ENCODE measurements around the gene CCDC88B. TPM values are rescaled to one million over a fixed set of nuclear protein-coding genes. Genes with fewer than 3 reads are reported as not detected.

The CCDC88B gene
- total and polyA plus RNA-seq, 2 of the 8 experiments (the other 6 are each of a cell fraction or from before 2014, with no cell fraction given), result 5.9 to 12.5 TPM

GRCh38 chr11:64352099-64352994 lies 12.3 kb downstream of the CCDC88B start:
- H2BK15ac ChIP-seq (ENCODE audit: low read length), result no peak overlapping the region
- 86% methylated on average over 27 of the region's 33 CpGs; no CpG with 5 or more reads in 1 of the 2 experiments for WGBS, 2 experiments (ENCODE audit: extremely low coverage in 1 of 2, insufficient coverage in 1 of 2, insufficient read length in 1 of 2, insufficient replicate concordance in 2 of 2, low coverage in 1 of 2, low lambda C conversion rate in 2 of 2, missing lambda C conversion rate in 1 of 2)
- no peak overlapping the region for H3K4me2 ChIP-seq (ENCODE audit: insufficient read depth in 1 of 2, low read depth in 2 of 2, low read length in 2 of 2)
- H3K23ac ChIP-seq (ENCODE audit: insufficient read length), result no peak overlapping the region
- H3K79me1 ChIP-seq (ENCODE audit: low read depth, low read length), result no peaks in the 10 kb centered on the region
- H3K18ac ChIP-seq (ENCODE audit: extremely low read depth, low read length), result no peak overlapping the region
- H3K14ac ChIP-seq (ENCODE audit: insufficient read length), result no peak overlapping the region
- no peak overlapping the region for H3K9ac ChIP-seq (replicated peaks in 1 of 4; ENCODE audit: extremely low read depth in 1 of 4, low read depth in 3 of 4, low read length in 3 of 4)
- H3K9me3 ChIP-seq (ENCODE audit: insufficient read depth in 2 of 2, low read depth in 1 of 2, low read length in 1 of 2), result no peaks in the 10 kb centered on the region
- H3K27me3 ChIP-seq (replicated peaks in 1 of 4; ENCODE audit: control insufficient read depth in 3 of 4, extremely low read depth in 1 of 4, insufficient read depth in 3 of 4, low read length in 3 of 4), result no peaks in the 10 kb centered on the region
- H2BK120ac ChIP-seq (replicated peaks; ENCODE audit: low read depth, low read length), result no peak overlapping the region
- H3K4me1 ChIP-seq (replicated peaks in 1 of 4; ENCODE audit: control insufficient read depth in 3 of 4, insufficient read depth in 4 of 4, low read length in 3 of 4), result peaks cover 0 to 16% (median 11%) of the 10 kb centered on the region in 4 experiments; a peak in 6 of 7 replicates
- H4K20me1 ChIP-seq (replicated peaks in 1 of 2; ENCODE audit: control insufficient read depth in 1 of 2, insufficient read depth in 2 of 2, low read length in 2 of 2), result no peaks in the 10 kb centered on the region
- no peak overlapping the region for H3K4me3 ChIP-seq (ENCODE audit: extremely low read depth in 1 of 4, insufficient read depth in 2 of 4, low read depth in 3 of 4, low read length in 4 of 4)
- no peaks in the 10 kb centered on the region for H3K36me3 ChIP-seq (ENCODE audit: control insufficient read depth in 2 of 4, insufficient read depth in 4 of 4, low read length in 3 of 4)
- ChIA-PET CTCF (ENCODE audit: partially characterized antibody) (interaction anchor here (0.6 to 37.6 kb wide), 16 partner anchors 11 to 297 kb away, joined by 3 to 614 read pairs (median 4); partner anchors contain the start of genes CATSPERZ, CCDC88B, ESRRA and PLCB3), POLR2A (ENCODE audit: partially characterized antibody) (interaction anchor here (0.6 to 6.2 kb wide), 10 partner anchors 8 to 167 kb away, joined by 3 to 47 read pairs (median 4); partner anchors contain the start of genes CCDC88B, FERMT3, PRDX5 and STIP1)
- no peak overlapping the region for H4K8ac ChIP-seq (ENCODE audit: extremely low read depth, insufficient read depth, low read length)
- H4K5ac ChIP-seq (ENCODE audit: insufficient read length, low read depth, low read length), result no peak overlapping the region
- no peaks in the 10 kb centered on the region for H3K23me2 ChIP-seq (ENCODE audit: low read depth, low read length)
- H3K56ac ChIP-seq (replicated peaks; ENCODE audit: insufficient read length, low read depth, low read length), result no peak overlapping the region
- H2BK5ac ChIP-seq (ENCODE audit: low read depth, low read length), result no peak overlapping the region
- DNase-seq (ENCODE audit: low read depth in 1 of 2, low spot score in 2 of 2) (no peak), FAIRE-seq (no peak)
- no peak overlapping the region for H3K4ac ChIP-seq (replicated peaks; ENCODE audit: insufficient read length, low read depth, low read length)
- 0 out of 2 replicates have a peak overlapping the region, but pooled peaks have one; percentile 27 for H2BK12ac ChIP-seq (ENCODE audit: low read depth, low read length)
- TF ChIP-seq YY1 (IDR thresholded peaks at IDR 0.05; ENCODE audit: low read depth, low read length) (no peak), NRF1 (IDR thresholded peaks at IDR 0.05; ENCODE audit: low read depth, low read length) (no peak), EP300 (IDR thresholded peaks at IDR 0.05; ENCODE audit: borderline replicate concordance in 1 of 2, low read depth in 2 of 2, low read length in 2 of 2) (no peak), SP1 (IDR thresholded peaks at IDR 0.05; ENCODE audit: low read depth, low read length) (no peak), E2F6 (IDR thresholded peaks at IDR 0.05) (no peak)
- no peak overlapping the region for H4K91ac ChIP-seq (replicated peaks; ENCODE audit: insufficient read length, low read length)
- H3K79me2 ChIP-seq (ENCODE audit: control insufficient read depth in 1 of 2, insufficient read depth in 2 of 2, low read length in 2 of 2), result no peaks in the 10 kb centered on the region
- H2AK5ac ChIP-seq (ENCODE audit: low read depth, low read length), result no peak overlapping the region
- no peak overlapping the region for H2AFZ ChIP-seq (ENCODE audit: low read length)
- no peak overlapping the region for H3K27ac ChIP-seq (ENCODE audit: low read depth, low read length)
- H2BK20ac ChIP-seq (ENCODE audit: low read length), result no peak overlapping the region

Measured in H1 (cell line).